WTC11 (cell line): ENCODE data around the gene RNF224. TPM values are rescaled to one million over a fixed set of nuclear protein-coding genes. Genes with fewer than 3 reads are reported as not detected.
A peak's percentile ranks its signal among the peaks of the same experiment; 100 is the strongest.

Experiments used
- ATAC-seq: fragments of 200-7000 bp; cut with Tn5 transposase; 2 replicates; pipeline ENCODE4 v1.10.0; 2021; ENCODE audit warnings: mild to moderate bottlenecking, moderate library complexity
- CTCF ChIA-PET: fragments of 300-600 bp; sonication (Branson Sonifier 250); formaldehyde crosslinking; loops from one replicate; lab custom pipeline; 2021; ENCODE audit warnings: antibody characterized with exemption; lab: Charles Lee
- POLR2A ChIA-PET: fragments of 350-600 bp; sonication (Branson Sonifier 250); formaldehyde crosslinking; loops from one replicate; lab custom pipeline; 2021; ENCODE audit warnings: antibody characterized with exemption; lab: Charles Lee
- DNase-seq: peaks from one replicate; pipeline ENCODE4 v3.0.0; 2021; ENCODE audit warnings: low spot score
- H3K27ac Mint-ChIP-seq: 2 replicates; pipeline ENCODE4 v1.8.0; 2021; ENCODE audit warnings: mixed read lengths
- H3K27me3 Mint-ChIP-seq: 2 replicates; pipeline ENCODE4 v1.8.0; 2021; ENCODE audit warnings: low read depth, mild to moderate bottlenecking, moderate library complexity, mixed read lengths
- H3K36me3 Mint-ChIP-seq: 2 replicates; pipeline ENCODE4 v1.8.0; 2021; ENCODE audit warnings: mixed read lengths
- H3K4me1 Mint-ChIP-seq: 2 replicates; pipeline ENCODE4 v1.8.0; 2022; ENCODE audit warnings: mixed read lengths
- H3K4me3 Mint-ChIP-seq: 2 replicates; pipeline ENCODE4 v1.8.0; 2021; ENCODE audit warnings: mild to moderate bottlenecking, moderate library complexity, mixed read lengths
- H3K9me3 Mint-ChIP-seq: 2 replicates; pipeline ENCODE4 v1.8.0; 2021; ENCODE audit warnings: mixed read lengths
- AFF4 ChIP-seq: sonication (generic); formaldehyde crosslinking; IDR thresholded peaks from 2 replicates; pipeline ENCODE4 v1.8.1; 2023; ENCODE audit warnings: mild to moderate bottlenecking, missing genetic modification reagents, borderline replicate concordance
- ARID4B ChIP-seq: sonication (generic); formaldehyde crosslinking; IDR thresholded peaks from 2 replicates; pipeline ENCODE4 v1.8.0; 2023; ENCODE audit warnings: missing genetic modification reagents, mild to moderate bottlenecking, borderline replicate concordance
- CREM ChIP-seq: sonication (generic); formaldehyde crosslinking; IDR thresholded peaks from 2 replicates; pipeline ENCODE4 v1.8.1; 2022; ENCODE audit warnings: mild to moderate bottlenecking, missing genetic modification reagents, moderate library complexity
- E2F4 ChIP-seq: sonication (generic); formaldehyde crosslinking; IDR thresholded peaks from 2 replicates; pipeline ENCODE4 v1.8.1; 2022; ENCODE audit warnings: low read depth, mild to moderate bottlenecking, moderate library complexity, missing genetic modification reagents, borderline replicate concordance
- ELF4 ChIP-seq: sonication (generic); formaldehyde crosslinking; IDR thresholded peaks from 2 replicates; pipeline ENCODE4 v1.8.1; 2022; ENCODE audit warnings: low read depth, mild to moderate bottlenecking, moderate library complexity, missing genetic modification reagents
- EMX1 ChIP-seq: fragments of 250-450 bp; sonication (Bioruptor Pico); IDR thresholded peaks from 2 replicates; pipeline ENCODE4 v1.8.0; 2021; ENCODE audit warnings: mild to moderate bottlenecking
- ETV6 ChIP-seq: sonication (generic); formaldehyde crosslinking; IDR thresholded peaks from 2 replicates; pipeline ENCODE4 v1.8.1; 2022; ENCODE audit warnings: mild to moderate bottlenecking, missing genetic modification reagents
- GRHL2 ChIP-seq: fragments of 250-450 bp; sonication (Bioruptor Pico); IDR thresholded peaks from 2 replicates; pipeline ENCODE4 v1.8.0; 2022; ENCODE audit warnings: mild to moderate bottlenecking, moderate library complexity; ENCODE audit not compliant: insufficient replicate concordance, severe bottlenecking
- HMGXB4 ChIP-seq: sonication (generic); formaldehyde crosslinking; IDR thresholded peaks from 2 replicates; pipeline ENCODE4 v1.8.1; 2023; ENCODE audit warnings: mild to moderate bottlenecking, moderate library complexity, missing genetic modification reagents
- NR1H2 ChIP-seq: sonication (generic); formaldehyde crosslinking; IDR thresholded peaks from 2 replicates; pipeline ENCODE4 v1.9.0; 2021; ENCODE audit warnings: mild to moderate bottlenecking, moderate library complexity, missing genetic modification reagents
- PRDM15 ChIP-seq: sonication (generic); formaldehyde crosslinking; IDR thresholded peaks from 2 replicates; pipeline ENCODE4 v1.8.0; 2022; ENCODE audit warnings: missing genetic modification reagents
- RELA ChIP-seq: sonication (generic); formaldehyde crosslinking; IDR thresholded peaks from 2 replicates; pipeline ENCODE4 v1.8.1; 2022; ENCODE audit warnings: missing genetic modification reagents, mild to moderate bottlenecking, borderline replicate concordance
- RORB ChIP-seq: fragments of 250-450 bp; sonication (Bioruptor Pico); IDR thresholded peaks from 2 replicates; pipeline ENCODE4 v1.9.0; 2021; ENCODE audit warnings: mild to moderate bottlenecking
- SP1 ChIP-seq: sonication (generic); formaldehyde crosslinking; conservative IDR thresholded peaks from 2 replicates; pipeline ENCODE4 v1.8.1; 2022; ENCODE audit warnings: missing genetic modification reagents
- USF2 ChIP-seq: sonication (generic); formaldehyde crosslinking; IDR thresholded peaks from 2 replicates; pipeline ENCODE4 v1.8.1; 2023; ENCODE audit warnings: mild to moderate bottlenecking, missing genetic modification reagents, moderate library complexity
- ZNF317 ChIP-seq: sonication (generic); formaldehyde crosslinking; IDR thresholded peaks from 2 replicates; pipeline ENCODE4 v1.8.1; 2023; ENCODE audit warnings: low read depth, mild to moderate bottlenecking, moderate library complexity, missing genetic modification reagents, borderline replicate concordance
- total RNA-seq: library from RNA; stranded (reverse); gene quantifications from 3 replicates; pipeline ENCODE4 v1.2.3, GENCODE V29; 2021

Gene RNF224
- total RNA-seq, 1 experiment from 2014 or later = 0.59 TPM

DNA sequence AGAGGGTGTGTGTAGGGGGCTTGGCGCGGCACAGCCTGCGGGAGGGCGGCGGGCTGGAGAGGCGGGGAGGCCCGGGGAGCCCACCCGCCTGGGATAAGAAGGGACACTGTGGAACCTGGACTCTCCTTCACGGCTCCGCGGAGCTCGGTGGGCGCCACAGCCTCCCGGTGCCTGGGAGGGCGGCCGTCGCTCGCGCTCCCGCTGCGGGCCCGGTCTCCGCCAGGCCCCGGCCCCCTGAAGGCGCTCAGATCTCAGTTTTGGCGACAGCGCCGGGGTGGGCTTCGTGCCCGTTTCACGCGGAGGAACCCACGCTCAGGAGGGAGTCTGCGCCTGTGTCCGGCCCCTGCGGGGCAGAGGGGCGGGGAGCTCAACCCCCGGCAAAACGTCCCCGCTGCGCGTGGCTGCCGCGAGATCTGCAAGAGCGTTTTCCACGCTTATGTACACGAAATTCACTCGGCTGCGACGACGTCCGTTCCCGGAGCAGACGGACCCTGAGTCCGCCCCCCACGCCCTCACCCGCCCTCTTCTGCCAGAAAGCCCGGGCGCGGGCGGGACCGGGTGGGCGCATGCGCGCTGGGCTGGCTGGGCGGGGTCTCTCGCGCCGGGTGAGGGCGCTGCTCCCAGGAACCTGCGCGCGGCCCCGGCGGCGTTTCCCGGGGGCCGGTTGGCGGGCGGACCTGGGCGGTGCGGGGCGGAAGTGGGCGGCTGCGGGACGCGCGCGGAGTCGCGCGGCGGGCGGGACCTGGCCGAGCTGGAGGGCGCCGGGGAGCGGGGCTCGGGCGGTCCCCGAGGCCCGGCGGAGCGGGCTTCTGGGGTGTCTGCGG lies 27.5 kb downstream of the RNF224 start, which contains the start of gene NELFB (continued):
- TF ChIP-seq ARID4B (CRISPR knock-in tag) (0 out of 2 replicates have a peak, but pooled peaks have one; percentile 45), SP1 (peak; percentile 99), ETV6 (CRISPR knock-in tag) (peak; percentile 42; the same call in 1 of the 2 replicates), HMGXB4 (CRISPR knock-in tag) (peak; percentile 76; the same call in 1 of the 2 replicates), NR1H2 (no peak), CREM (CRISPR knock-in tag) (peak; percentile 31; the same call in 1 of the 2 replicates), E2F4 (CRISPR knock-in tag) (no peak)

DNA sequence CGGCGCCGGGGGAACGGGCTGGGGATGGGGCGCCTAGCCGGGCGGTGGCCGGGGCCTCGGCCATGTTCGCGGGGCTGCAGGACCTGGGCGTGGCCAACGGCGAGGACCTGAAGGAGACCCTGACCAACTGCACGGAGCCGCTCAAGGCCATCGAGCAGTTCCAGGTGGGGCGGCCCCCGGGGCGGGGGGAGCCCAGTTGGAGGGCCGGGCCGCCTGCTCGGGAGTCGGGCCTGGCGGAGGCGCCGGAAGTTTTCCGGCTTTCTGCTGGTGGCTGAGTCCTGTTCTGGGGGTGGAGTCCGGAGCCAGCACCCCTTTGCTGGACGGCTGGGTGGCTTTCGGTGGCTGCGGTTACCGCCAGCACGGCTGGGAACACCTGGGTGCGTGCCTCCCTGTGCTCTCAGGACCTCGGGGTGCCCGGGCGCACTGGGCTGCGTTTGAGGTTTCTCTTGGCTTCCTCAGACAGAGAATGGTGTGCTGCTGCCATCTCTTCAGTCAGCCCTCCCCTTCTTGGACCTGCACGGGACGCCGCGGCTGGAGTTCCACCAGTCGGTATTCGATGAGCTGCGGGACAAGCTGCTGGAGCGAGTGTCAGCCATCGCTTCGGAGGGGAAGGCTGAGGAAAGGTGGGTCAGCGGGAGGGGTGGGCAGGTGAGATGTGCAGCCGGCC lies 28.3 kb downstream of the RNF224 start:
- CTCF ChIA-PET = interaction anchor here (0.8 to 4.6 kb wide), 9 partner anchors 11 to 192 kb away, joined by 3 to 59 read pairs (median 7); partner anchors contain the start of gene TOR4A
- peak; percentile 18; the same call in 1 of the 2 replicates for TF ChIP-seq USF2
- no peak for TF ChIP-seq ELF4 (CRISPR knock-in tag)
- TF ChIP-seq ZNF317 (CRISPR knock-in tag) = no peak
- TF ChIP-seq EMX1 (CRISPR knock-in tag) = no peak
- no peak for TF ChIP-seq RORB
- TF ChIP-seq PRDM15 (CRISPR knock-in tag) = no peak
- no peak for TF ChIP-seq AFF4 (CRISPR knock-in tag)
- TF ChIP-seq RELA (CRISPR knock-in tag) = no peak
- no peak for TF ChIP-seq GRHL2 (CRISPR knock-in tag)

More for the DNA sequence above, 28.3 kb downstream of the RNF224 start:
- Mint-ChIP-seq H3K36me3 (peaks cover 16% of the 10 kb centered on the region), H3K9me3 (no peaks in the 10 kb centered on the region), H3K4me1 (peaks cover 8% of the 10 kb centered on the region), H3K4me3 (peak overlapping the region; percentile 83), H3K27me3 (peaks cover 7% of the 10 kb centered on the region; the same call in 1 of the 2 replicates), H3K27ac (no peak overlapping the region)
- POLR2A ChIA-PET = interaction anchor here (1.5 to 1.6 kb wide), 2 partner anchors 15 to 55 kb away, joined by 4 to 8 read pairs; partner anchors contain the start of genes TPRN and TUBB4B
- ATAC-seq (peak; percentile 38), DNase-seq (peak; percentile 57)
